Endothelial cell of umbilical vein (primary cell): ENCODE results near the gene SOX12. TPM values are rescaled to one million over a fixed set of nuclear protein-coding genes. Genes with fewer than 3 reads are reported as not detected.
A peak's percentile ranks its signal among the peaks of the same experiment; 100 is the strongest.

Experiments
- BruUV-seq: library from RNA; stranded (reverse); fragments of 400-500 nt; replicated peaks from 2 replicates; lab custom pipeline; 2021; lab: Mats Ljungman, UMichigan
- CTCF ChIA-PET: fragments of 300-600, 350-600 bp; sonication (Branson Sonifier 250); formaldehyde crosslinking; loops from one replicate; lab custom pipeline; 2021; ENCODE audit warnings: antibody characterized with exemption, inconsistent platforms; lab: Charles Lee
- POLR2A ChIA-PET: fragments of 300-600, 350-600 bp; sonication (Branson Sonifier 250); formaldehyde crosslinking; loops from one replicate; lab custom pipeline; 2021; ENCODE audit warnings: antibody characterized with exemption, inconsistent platforms; lab: Charles Lee
- DNase-seq: peaks from one replicate; pipeline ENCODE4 v3.0.0-alpha.2; 2011; ENCODE audit warnings: low read depth, low spot score
- FAIRE-seq: peaks from 2 replicates; lab custom pipeline; 2011; peaks lifted over from hg19 to GRCh38; lab: Jason Lieb, UNC
- H2AFZ ChIP-seq: 2 replicates; pipeline ENCODE4 v1.6.0; 2012; ENCODE audit warnings: low read depth, low read length, control low read depth, inconsistent platforms
- H3K27ac ChIP-seq: 2 replicates; pipeline ENCODE4 v1.5.1; 2011; ENCODE audit warnings: low read depth, mild to moderate bottlenecking, control low read depth, low read length, moderate library complexity; ENCODE audit not compliant: insufficient read depth
- H3K27me3 ChIP-seq, 2 experiments: 2 replicates each; pipeline versions ENCODE4 v1.6.0 to v1.6.1; 2011; ENCODE audit warnings: low read length in 2 of 2, mixed read lengths in 1 of 2; ENCODE audit not compliant: control insufficient read depth in 2 of 2, insufficient read depth in 2 of 2
- H3K36me3 ChIP-seq, 2 experiments: 2 replicates in 1 of 2; 3 replicates in 1 of 2; pipeline ENCODE4 v1.5.1; 2011; ENCODE audit warnings: low read length in 2 of 2, mild to moderate bottlenecking in 1 of 2, moderate library complexity in 1 of 2; ENCODE audit not compliant: control insufficient read depth in 2 of 2, insufficient read depth in 2 of 2; ENCODE audit errors: extremely low read depth in 1 of 2
- H3K4me1 ChIP-seq: 3 replicates; pipeline ENCODE4 v1.5.1; 2011; ENCODE audit warnings: mild to moderate bottlenecking, low read length; ENCODE audit not compliant: control insufficient read depth, insufficient read depth; ENCODE audit errors: extremely low read depth
- H3K4me2 ChIP-seq: 2 replicates; pipeline ENCODE4 v1.6.1; 2011; ENCODE audit warnings: low read length, control low read depth, mixed read lengths; ENCODE audit not compliant: insufficient read depth
- H3K4me3 ChIP-seq, 3 experiments: fragments of 200-600 bp in 1 of 3; sonication (generic), shearing (Covaris generic) in 1 of 3; replicated peaks in 1 of 3; 2 replicates each; pipeline ENCODE4 v1.5.1; 2011 to 2016; ENCODE audit warnings: control low read depth in 3 of 3, low read length in 3 of 3, mild to moderate bottlenecking in 2 of 3, inconsistent platforms in 1 of 3, low read depth in 1 of 3, moderate library complexity in 1 of 3; ENCODE audit not compliant: insufficient read depth in 1 of 3
- H3K79me2 ChIP-seq: 2 replicates; pipeline ENCODE4 v1.6.0; 2012; ENCODE audit warnings: low read length, inconsistent platforms; ENCODE audit not compliant: control insufficient read depth, insufficient read depth
- H3K9ac ChIP-seq: replicated peaks from 2 replicates; pipeline ENCODE3; 2011; ENCODE audit warnings: low read length, control low read depth; ENCODE audit not compliant: insufficient read depth; ENCODE audit errors: extremely low read depth
- H3K9me1 ChIP-seq: replicated peaks from 3 replicates; pipeline ENCODE4 v1.6.0; 2011; ENCODE audit warnings: mild to moderate bottlenecking, low read length; ENCODE audit not compliant: control insufficient read depth, insufficient read depth; ENCODE audit errors: extremely low read depth
- H3K9me3 ChIP-seq: replicated peaks from 2 replicates; pipeline ENCODE4 v1.5.1; 2012; ENCODE audit warnings: low read length, inconsistent platforms; ENCODE audit not compliant: control insufficient read depth, insufficient read depth
- H4K20me1 ChIP-seq: replicated peaks from 2 replicates; pipeline ENCODE3; 2011; ENCODE audit warnings: mild to moderate bottlenecking, low read length; ENCODE audit not compliant: control insufficient read depth, insufficient read depth; ENCODE audit errors: extremely low read depth
- CTCF ChIP-seq, 2 donors: IDR thresholded peaks; 1 replicate in 1 of 2; 2 replicates in 1 of 2; pipeline ENCODE4 v1.5.1; 2011; ENCODE audit warnings: low read length in 2 of 2, mild to moderate bottlenecking in 2 of 2, moderate library complexity in 2 of 2, control low read depth in 1 of 2, inconsistent platforms in 1 of 2, low read depth in 1 of 2; ENCODE audit not compliant: insufficient read depth in 1 of 2; ENCODE audit errors: extremely low read depth in 1 of 2
- EZH2 ChIP-seq: IDR thresholded peaks from 2 replicates; pipeline ENCODE4 v1.6.1; 2012; ENCODE audit warnings: borderline replicate concordance, low read depth, mild to moderate bottlenecking, moderate library complexity, low read length, inconsistent platforms; ENCODE audit not compliant: severe bottlenecking
- FOS ChIP-seq: IDR thresholded peaks from 2 replicates; pipeline ENCODE4 v1.6.1; 2011; ENCODE audit warnings: mild to moderate bottlenecking, low read length, moderate library complexity, borderline replicate concordance; ENCODE audit not compliant: insufficient read depth
- GATA2 ChIP-seq: IDR thresholded peaks from 2 replicates; pipeline ENCODE4 v1.7.0; 2011; ENCODE audit warnings: low read depth, mild to moderate bottlenecking, moderate library complexity, mixed read lengths, low read length; ENCODE audit not compliant: insufficient read length, insufficient read depth
- JUN ChIP-seq: IDR thresholded peaks from 2 replicates; pipeline ENCODE4 v1.6.1; 2011; ENCODE audit warnings: borderline replicate concordance, low read depth; ENCODE audit not compliant: insufficient read length, insufficient read depth
- MAX ChIP-seq: IDR thresholded peaks from 2 replicates; pipeline ENCODE4 v1.6.1; 2011; ENCODE audit not compliant: insufficient read depth, insufficient read length
- MYC ChIP-seq: IDR thresholded peaks from one replicate; pipeline ENCODE4 v1.6.1; 2011; ENCODE audit warnings: mild to moderate bottlenecking, low read depth, low read length
- POLR2A ChIP-seq: IDR thresholded peaks from 2 replicates; pipeline ENCODE4 v1.6.1; 2012; ENCODE audit warnings: low read depth, mild to moderate bottlenecking, control low read depth, low read length
- POLR2AphosphoS5 ChIP-seq: IDR thresholded peaks from 2 replicates; pipeline ENCODE4 v1.6.1; 2012; ENCODE audit warnings: low read depth, mild to moderate bottlenecking, control low read depth, low read length, moderate library complexity; ENCODE audit not compliant: insufficient read depth
- dilution Hi-C: fragments of 300-500 bp; cut with MboI; formaldehyde crosslinking; loops from one replicate; pipeline ENCODE4 v1.15.0; 2019; ENCODE audit warnings: low sequenced_read_pairs; ENCODE audit not compliant: extremely low pct_ligation_motif_present
- intact Hi-C: fragments of 100-400 bp; cut with micrococcal nuclease; formaldehyde crosslinking; loops from one replicate; pipeline ENCODE4 v1.10.0; 2022
- polyA plus RNA-seq, 4 experiments: library from polyadenylated mRNA; depleted of rRNA in 3 of 4; stranded (reverse) in 3 of 4; unstranded in 1 of 4; fragments of >200 nt; gene quantifications; 2 replicates each; pipeline versions ENCODE4 v1.2.1 to v1.2.3, GENCODE V29; 2011 to 2012; ENCODE audit warnings: missing spikeins in 1 of 4
- total RNA-seq: library from RNA; stranded (reverse); gene quantifications from 2 replicates; pipeline ENCODE4 v1.2.3, GENCODE V29; 2021

The SOX12 gene
- total and polyA plus RNA-seq, 2 donors (not counting 3 experiments of a cell fraction or from before 2014, with no cell fraction given): 6.2 to 37.7 TPM

DNA sequence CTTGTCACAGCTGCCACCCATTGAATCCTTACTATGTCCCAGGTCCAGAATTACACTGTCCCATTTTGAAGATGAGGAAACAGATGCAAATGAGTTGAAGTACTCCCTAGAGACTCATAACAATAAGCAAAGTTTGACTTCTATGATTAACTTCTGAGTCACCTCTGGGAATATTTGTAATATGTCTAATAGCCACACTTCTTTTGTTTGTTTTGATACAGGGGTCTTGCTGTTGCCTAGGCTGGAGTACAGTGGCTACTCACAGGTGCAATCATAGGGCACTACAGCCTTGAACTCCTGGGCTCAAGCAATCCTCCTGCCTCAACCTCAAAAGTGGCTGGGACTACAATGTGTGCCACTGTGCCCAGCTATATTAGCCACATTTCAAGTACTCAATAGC, 11.4 kb upstream of the SOX12 start:
- H3K4me2 ChIP-seq: peak overlapping the region; percentile 52
- intact Hi-C loops: loop anchor here (1.0 kb wide), 1 partner anchor 10 kb away; no protein-coding TSS in a partner anchor
- peak; percentile 90 for FAIRE-seq

DNA sequence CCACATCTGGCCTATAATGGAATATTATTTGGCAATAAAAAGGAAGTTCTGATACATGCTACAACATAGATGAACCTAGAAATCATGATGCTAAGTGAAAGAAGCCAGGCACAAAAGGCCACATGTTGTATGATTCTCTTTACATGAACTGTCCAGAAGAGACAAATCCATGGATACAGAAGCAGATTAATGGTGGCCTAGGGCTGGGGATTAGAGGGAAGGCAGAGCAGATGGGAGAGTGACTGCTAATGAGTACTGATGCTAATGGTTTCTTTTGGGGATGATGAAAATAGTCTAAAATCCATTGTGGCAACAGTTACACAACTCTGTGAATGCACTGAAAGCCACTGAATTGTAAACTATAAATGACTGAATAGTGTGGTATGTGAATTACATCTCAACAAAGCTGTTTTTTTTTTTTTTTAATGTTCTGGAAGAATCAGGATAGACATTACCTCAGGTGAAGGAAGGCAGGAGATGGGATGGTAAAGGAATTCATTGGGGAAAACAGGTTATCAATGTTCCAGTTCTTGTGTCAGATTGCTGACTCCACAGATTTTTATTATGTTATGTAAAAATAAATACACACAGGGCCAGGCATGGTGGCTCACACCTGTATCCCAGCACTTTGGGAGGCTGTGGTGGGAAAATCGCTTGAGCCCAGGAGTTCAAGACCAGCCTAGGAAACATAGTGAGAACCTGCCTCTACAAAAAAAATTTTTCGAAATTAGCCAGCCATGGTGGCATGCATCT, 8.9 kb upstream of the SOX12 start:
- Histone ChIP-seq H3K9me3 (no peaks in the 10 kb centered on the region), H3K9me1 (no peaks in the 10 kb centered on the region), H3K4me1 (peaks cover 13% of the 10 kb centered on the region), H3K4me2 (no peak overlapping the region), H3K27me3 (no peaks in the 10 kb centered on the region), H3K9ac (no peak overlapping the region), H3K79me2 (no peaks in the 10 kb centered on the region), H3K4me3 (no peak overlapping the region), H3K36me3 (no peaks in the 10 kb centered on the region), H2AFZ (no peak overlapping the region), H3K27ac (no peak overlapping the region), H4K20me1 (no peaks in the 10 kb centered on the region)
- ChIA-PET POLR2A (no interaction called here), CTCF (no interaction called here)
- no TSS peak for BruUV-seq
- dilution Hi-C loops (no loop called here), intact Hi-C loops (no loop called here)
- no peak for TF ChIP-seq FOS
- no peak for TF ChIP-seq CTCF (IDR thresholded peaks at IDR 0.05; ENCODE audit: extremely low read depth in 1 of 2, insufficient read depth in 1 of 2, low read depth in 1 of 2, low read length in 2 of 2)
- TF ChIP-seq POLR2A: no peak
- no peak for TF ChIP-seq JUN
- no peak for TF ChIP-seq MAX
- no peak for TF ChIP-seq POLR2AphosphoS5
- no peak for TF ChIP-seq MYC
- TF ChIP-seq GATA2: no peak
- no peak for TF ChIP-seq EZH2
- FAIRE-seq: peak; percentile 33
- DNase-seq: no peak

More for the DNA sequence above, 11.4 kb upstream of the SOX12 start:
- CTCF ChIA-PET: interaction anchor here (1.2 kb wide), 1 partner anchor 10 kb away, joined by 3 read pairs; no protein-coding TSS in a partner anchor
- Histone ChIP-seq H3K4me3 (no peak overlapping the region), H3K27ac (peak overlapping the region; percentile 80), H3K9ac (peak overlapping the region; percentile 11), H3K27me3 (no peaks in the 10 kb centered on the region), H3K4me1 (peaks cover 29% of the 10 kb centered on the region), H3K79me2 (no peaks in the 10 kb centered on the region), H4K20me1 (no peaks in the 10 kb centered on the region), H2AFZ (no peak overlapping the region), H3K9me1 (no peaks in the 10 kb centered on the region), H3K9me3 (no peaks in the 10 kb centered on the region), H3K36me3 (no peaks in the 10 kb centered on the region)
- POLR2A ChIA-PET: no interaction called here
- dilution Hi-C loops: no loop called here
- peak; percentile 69 for DNase-seq
- no TSS peak for BruUV-seq
- TF ChIP-seq JUN (peak; percentile 92), MAX (no peak), FOS (peak; percentile 89)
